HG03342 (cell line): ENCODE data around the gene SLC6A7.

Source experiments
- ATAC-seq: cut with Tn5 transposase; IDR thresholded peaks from one replicate; pipeline ENCODE4 v1.9.1; 2021; ENCODE audit warnings: mild to moderate bottlenecking, moderate library complexity; ENCODE audit not compliant: unreplicated experiment

Gene SLC6A7

DNA sequence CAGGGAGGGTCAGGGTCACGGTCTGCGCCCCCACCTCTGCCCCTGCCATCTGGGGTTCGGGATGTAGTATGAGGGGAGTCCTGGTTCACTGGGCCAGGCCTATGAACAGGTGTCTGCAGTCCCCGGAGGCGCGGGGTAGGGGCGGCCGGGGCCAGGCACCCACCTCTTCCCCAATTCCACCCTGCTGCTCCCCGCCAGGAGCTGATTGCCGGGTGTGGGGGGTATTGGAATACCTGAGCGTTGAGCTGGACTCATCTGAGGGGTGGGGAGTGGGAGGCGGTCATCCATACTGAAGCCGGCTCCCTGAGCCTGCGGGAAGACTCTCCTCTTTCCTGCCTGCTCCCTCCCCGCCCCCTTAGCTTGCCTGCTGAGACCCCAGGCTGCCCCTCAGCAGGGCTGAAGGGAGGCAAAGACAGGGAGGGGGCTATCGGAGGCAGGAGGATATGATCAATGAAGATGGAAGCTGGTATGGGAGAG is 679 bp downstream of the SLC6A7 start:
- no peak for ATAC-seq

DNA sequence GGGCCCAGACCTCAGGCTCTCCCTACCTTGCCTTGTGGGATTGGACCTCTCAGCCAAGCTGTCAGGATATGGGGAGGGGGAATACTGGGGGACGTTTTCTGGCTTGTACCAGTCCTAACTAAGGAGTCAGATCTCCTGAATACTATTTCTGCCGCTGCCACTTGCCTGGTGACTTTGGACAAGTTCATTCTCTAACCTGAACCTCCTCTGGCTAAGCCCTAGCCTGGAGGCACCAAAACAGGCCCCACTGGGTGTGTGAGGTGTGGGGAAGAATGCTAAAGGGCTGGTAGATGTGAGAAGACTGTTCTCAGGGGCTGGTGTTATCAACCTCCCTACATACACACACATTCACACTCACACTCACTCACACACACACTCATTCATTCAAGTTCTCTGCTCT is 1.1 kb downstream of the SLC6A7 start:
- no peak for ATAC-seq

GRCh38 chr5:150192462-150192861 is 2.6 kb downstream of the SLC6A7 start:
- no peak for ATAC-seq

DNA sequence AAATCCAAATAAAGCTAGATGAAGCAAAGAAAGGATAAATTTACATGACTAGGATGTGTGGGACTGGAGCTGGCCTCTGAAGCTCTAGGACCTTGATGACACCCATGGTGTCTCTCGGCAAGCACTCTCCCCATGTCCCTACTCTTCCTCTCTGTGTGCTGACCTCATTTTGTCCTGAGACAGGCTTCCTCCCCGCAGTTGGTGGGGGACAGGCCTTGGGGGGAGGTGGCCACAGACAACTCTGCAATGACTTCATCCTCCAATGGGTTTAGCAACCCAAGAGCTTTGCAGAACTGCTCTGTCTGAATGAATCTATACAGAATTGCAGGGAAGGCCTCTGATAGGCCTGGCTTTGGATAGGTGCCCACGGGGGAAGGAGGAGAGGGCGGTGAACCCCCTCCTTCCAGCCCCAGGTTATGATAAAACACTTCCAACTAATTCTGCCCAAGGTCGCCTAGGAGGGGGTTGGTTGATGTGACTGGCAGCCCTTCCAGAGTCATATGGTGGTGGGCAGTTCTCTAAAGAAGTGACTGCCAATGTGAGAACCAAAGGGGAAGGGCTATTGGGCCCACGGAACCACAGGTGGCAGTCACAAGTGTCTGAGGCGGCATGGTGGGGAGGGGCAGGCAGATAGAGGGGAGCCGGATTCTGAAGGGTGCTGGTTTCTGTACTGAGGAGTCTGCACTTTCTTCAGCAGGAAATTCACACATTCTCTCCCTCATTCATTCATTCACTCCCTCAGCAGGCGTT is 6.0 kb downstream of the SLC6A7 start:
- ATAC-seq: no peak

DNA sequence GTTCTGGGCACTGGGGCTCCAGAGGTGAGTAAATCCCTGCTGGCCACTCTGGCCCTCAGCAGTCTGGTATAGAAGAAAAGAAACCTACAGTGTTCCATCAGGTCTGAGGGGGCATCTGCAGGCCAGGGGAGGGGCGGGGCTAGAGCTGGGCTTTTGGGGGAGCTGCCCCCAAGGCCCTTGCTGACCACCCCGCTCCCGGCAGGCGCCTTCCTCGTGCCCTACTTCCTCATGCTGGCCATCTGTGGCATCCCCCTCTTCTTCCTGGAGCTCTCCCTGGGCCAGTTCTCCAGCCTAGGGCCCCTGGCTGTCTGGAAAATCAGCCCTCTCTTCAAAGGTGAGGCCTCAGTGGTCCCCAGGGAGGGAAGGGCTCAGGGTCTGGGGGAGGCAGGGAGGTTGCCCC is 6.7 kb downstream of the SLC6A7 start:
- no peak for ATAC-seq

DNA sequence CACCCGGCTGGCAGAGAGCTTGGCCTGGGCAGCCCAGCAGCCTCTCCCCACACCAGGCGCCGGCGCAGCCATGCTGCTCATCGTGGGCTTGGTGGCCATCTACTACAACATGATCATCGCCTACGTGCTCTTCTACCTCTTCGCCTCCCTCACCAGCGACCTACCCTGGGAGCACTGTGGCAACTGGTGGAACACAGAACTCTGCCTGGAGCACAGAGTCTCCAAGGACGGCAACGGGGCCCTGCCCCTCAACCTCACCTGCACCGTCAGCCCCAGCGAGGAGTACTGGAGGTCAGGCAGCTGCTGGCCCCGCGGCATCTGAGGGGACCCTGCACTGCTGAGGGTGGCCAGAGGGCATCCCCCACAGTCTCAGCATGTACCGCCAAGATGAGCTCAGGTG is 7.1 kb downstream of the SLC6A7 start:
- ATAC-seq: no peak

- ATAC-seq: no peak
These were observed 7.6 kb downstream of the SLC6A7 start for GRCh38 chr5:150197476-150197875.

- ATAC-seq: no peak
These were observed 12.6 kb downstream of the SLC6A7 start for GRCh38 chr5:150202501-150202900.

DNA sequence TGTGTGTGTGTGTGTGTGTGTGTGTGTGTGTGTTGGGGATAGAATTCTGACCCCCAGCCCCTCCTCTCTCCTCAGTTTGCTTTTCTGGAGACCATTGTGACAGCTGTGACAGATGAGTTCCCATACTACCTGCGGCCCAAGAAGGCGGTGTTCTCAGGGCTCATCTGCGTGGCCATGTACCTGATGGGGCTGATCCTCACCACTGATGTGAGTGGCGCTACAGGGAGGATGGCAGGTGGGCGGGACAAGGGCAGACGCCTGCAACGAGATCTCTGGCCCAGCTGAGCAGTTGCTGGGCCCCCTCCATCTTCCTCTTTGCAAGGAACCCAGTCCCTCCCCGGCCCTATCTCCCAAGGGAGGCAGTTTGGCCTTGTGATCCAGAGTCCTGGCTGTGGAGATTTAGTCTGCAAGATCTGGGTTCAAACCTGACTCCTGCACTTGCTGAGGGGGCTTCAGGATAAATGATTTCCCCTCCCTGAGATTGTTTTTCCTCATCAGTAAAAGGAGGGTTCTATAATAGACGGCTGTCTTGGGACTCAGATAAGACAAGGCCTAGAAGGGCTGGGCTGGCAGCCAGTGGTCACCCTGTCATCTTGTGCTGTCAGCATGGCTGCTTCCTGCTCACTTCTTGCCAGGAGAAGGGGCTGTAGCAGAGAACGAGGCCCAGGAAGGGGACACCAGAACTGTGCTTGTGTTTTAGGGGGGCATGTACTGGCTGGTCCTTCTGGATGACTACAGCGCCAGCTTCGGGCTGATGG is 14.1 kb downstream of the SLC6A7 start:
- no peak for ATAC-seq

- ATAC-seq: no peak
These were observed 14.7 kb downstream of the SLC6A7 start for GRCh38 chr5:150204590-150204960.

- no peak for ATAC-seq
These were observed 16.4 kb downstream of the SLC6A7 start for GRCh38 chr5:150206098-150206778.

GRCh38 chr5:150206779-150207115 is 16.9 kb downstream of the SLC6A7 start:
- ATAC-seq: no peak

DNA sequence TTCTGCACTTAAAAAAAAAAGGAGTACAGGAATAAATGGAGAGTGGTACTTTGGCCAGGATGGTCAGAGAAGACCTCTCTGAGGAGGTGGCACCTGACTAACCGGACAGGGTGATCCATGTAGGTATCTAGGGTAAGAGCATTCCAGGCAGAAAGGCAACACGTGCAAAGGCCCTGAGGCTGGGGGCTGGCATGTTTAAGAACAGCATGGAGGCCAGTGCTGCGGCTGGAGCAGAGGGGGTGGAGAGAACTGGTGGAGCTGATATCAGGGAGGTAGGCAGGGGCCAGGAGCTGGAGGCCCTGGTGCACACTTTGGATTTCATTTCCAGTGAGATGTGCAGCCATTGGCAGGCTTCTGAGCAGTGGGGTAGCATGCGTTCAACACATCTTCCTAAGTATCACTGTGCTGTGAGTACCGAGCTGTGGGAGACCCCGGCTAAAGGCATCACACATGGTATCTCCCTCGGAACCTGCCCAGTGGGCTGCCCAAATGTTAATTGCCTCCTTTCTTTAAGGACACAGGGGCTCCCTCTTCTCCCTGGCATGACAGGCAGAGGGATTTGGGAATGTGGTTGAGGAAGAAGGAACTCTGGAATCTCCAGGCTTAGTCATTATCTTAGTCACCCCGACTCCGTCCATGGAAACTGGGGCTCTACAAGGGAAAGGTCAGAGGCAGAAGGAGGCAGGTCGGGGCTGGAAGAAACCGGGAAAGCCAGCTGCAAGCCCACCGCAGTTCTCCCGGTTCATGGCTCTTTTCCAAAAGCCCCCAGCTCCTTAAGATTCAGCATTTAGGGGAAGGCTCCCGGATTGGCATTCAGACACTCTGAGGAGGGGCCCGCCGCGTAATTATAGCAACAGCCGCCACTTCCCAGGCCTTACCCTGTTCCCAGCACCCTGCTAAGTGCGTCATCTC is 18.6 kb downstream of the SLC6A7 start:
- ATAC-seq: no peak

GRCh38 chr5:150209099-150209635 is 19.3 kb downstream of the SLC6A7 start:
- ATAC-seq: no peak

- ATAC-seq: no peak
These were observed 20.8 kb downstream of the SLC6A7 start for GRCh38 chr5:150210644-150211043.

- no peak for ATAC-seq
These were observed 21.5 kb downstream of the SLC6A7 start for GRCh38 chr5:150211156-150212030.

DNA sequence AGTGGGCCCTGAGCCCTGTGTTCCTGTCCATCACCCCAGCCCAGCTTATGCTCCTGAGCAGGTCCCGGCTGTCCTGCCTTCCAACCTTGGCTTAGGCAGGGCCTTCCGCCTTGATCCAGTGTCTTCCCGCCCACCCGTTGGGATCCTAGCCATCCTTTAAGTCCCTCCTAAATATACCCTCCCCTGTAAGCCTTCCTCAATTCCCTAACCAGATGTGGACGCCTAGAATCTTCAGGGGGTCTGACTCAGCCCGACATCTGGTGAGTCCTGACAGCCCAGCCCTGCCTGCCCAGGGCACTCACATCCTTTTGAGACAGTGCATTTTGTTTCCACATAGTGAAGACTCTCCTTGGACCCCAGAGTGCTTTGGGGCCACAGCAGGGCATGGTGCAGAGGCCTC is 23.7 kb downstream of the SLC6A7 start:
- ATAC-seq: no peak

DNA sequence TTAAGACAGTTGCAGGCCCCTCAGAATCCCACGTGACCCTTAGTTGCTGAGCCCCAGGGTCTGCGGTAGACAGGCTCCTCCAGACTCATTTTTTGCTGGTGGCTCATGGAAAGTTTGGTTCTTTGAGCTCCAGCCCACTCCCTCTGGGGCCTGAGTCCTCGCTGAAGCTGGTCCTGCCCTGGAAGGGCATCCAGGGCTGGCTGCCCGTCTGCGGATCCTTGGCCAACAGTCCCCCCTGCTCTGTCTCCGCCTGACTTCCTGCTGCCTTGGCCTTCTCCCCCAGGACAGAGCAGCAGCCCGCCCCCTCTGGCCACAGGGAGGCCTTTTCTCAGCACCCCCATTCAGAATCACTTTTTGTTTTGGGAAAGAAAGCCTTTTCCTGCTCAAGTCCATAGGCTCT is 24.4 kb downstream of the SLC6A7 start:
- no peak for ATAC-seq
